GM12892 (cell line): ENCODE data around the gene TTC21A.

Source experiments
- POLR2A ChIP-seq: IDR thresholded peaks from 2 replicates; pipeline ENCODE4 v1.6.1; 2011; ENCODE audit warnings: low read depth, low read length, control low read depth
- POLR2AphosphoS5 ChIP-seq: IDR thresholded peaks from 2 replicates; pipeline ENCODE4 v1.6.1; 2011; ENCODE audit warnings: low read depth, low read length, control low read depth
- TAF1 ChIP-seq: IDR thresholded peaks from 2 replicates; pipeline ENCODE4 v1.6.1; 2011; ENCODE audit warnings: low read depth, mild to moderate bottlenecking, control low read depth, low read length, borderline replicate concordance

GRCh38 chr3:39098473-39099000 lies 8.9 kb upstream of the TTC21A start:
- TF ChIP-seq TAF1: no peak
- no peak for TF ChIP-seq POLR2A
- TF ChIP-seq POLR2AphosphoS5: no peak
